HG02759 (cell line): ENCODE results near the gene SPRR4.

ENCODE experiments used
- ATAC-seq: cut with Tn5 transposase; IDR thresholded peaks from one replicate; pipeline ENCODE4 v1.9.1; 2021; ENCODE audit warnings: mild to moderate bottlenecking, moderate library complexity; ENCODE audit not compliant: unreplicated experiment

Gene SPRR4, protein sequence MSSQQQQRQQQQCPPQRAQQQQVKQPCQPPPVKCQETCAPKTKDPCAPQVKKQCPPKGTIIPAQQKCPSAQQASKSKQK

DNA sequence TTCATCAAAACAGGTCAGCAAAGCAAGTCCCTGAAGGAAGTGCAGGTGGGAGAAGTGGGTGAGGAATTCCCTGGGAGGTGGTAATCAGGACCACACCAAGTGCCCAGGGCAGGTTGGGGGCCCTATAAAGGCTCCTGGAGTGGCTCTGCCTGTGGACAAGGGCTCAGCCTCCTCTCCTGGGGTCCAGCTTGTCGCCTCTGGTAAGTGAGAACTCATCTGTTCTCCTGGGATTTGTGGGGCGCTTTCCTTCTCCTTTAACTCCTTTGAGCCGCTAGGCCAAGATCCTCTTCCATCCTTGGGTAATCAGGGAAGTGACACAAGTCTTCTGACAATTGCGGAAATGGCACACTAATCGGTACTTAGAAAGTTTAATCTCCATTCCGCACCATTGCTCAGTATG is at the start of gene SPRR4:
Gene SPRR4, plus strand, starts transcription at position 154 of the 400 bp plus-strand sequence. CDS start 1,243 bp downstream, outside the sequence.
- ATAC-seq, result no peak

DNA sequence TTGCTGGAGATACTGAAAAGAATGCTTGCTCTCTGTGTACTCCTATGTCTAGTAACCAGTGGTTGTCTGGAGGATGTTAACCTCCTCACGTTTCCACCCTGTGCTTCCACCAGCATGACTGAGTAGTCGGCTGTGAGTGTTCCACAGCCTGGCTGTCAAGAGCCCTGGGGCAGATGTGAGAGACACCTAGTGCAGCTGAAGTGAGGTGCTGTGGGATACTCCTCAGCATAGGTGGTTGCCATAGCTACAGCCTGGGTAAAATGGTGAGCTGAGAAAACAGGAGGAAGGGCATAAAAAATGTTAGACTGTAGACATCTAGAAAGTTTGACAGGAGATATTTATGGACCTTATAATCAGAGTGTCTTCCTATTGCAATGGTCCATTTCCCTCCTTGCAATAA is 46.3 kb upstream of the SPRR4 start:
- no peak for ATAC-seq

DNA sequence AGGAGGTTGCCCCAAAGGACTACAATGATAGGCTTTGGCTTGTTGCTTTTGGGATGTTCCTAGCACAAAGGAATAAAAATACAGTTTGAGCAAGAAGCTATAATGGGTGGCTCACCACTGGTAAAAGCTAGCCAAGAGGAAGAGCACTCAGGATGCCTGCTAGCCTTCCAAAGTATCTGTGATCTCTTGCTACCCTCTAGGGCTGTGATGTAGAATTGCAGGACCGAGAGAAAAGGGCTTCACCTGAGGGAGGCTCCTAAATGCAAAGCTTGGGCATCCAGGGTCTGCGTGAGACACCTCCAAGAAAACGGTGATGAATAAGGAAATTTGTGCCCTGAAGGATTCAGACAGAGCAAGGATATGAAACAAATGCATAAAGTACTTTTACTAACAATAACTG is 44.4 kb upstream of the SPRR4 start:
- no peak for ATAC-seq

DNA sequence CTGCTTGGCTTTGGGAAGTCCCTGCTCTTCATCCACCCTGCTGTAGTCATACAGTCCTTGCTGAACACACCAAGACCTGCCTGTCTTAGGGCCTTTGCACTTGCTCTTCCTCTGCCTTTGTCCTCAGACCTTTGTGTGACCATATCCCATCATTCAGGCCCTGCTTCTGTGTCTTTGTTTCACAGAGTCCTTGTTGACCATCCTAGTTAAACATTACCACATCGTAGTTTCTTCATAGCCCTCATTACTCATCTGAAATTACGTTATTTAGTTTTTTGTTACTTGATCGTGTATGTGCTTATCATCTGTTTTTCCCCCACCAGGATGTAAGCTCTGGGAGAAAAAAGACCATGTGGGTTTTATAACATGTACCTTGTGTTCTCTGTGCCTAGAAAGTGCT is 41.8 kb upstream of the SPRR4 start:
- no peak for ATAC-seq

DNA sequence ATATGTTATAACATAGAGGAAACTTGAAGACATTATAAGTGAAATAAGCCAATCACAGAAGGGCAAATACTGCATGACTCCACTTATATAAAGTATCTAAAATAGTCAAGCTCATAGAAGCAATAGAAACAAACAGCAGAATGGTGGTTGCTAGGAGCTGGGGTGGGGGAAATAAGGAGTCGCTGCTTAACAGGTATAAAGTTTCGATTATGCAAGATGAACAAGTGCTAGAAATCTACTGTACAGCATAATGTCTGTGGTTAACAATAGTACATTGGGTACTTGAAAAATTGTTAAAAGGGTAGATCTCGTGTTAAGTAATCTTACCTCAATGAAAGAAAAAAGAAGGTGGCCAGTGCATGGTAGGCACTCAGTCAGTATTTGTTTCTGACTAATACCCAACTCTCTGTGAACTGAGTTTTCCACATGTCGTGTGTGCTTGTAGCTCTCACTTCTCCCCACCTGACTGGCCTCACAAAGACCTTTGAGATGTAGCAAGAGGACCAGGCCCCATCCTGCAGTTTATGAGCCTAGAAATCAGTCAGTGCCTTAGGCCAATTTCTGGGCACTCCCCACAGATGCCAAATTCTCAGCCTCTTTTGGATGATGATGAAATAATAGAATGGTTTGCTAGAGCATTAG is 38.2 kb upstream of the SPRR4 start:
- ATAC-seq, result no peak

DNA sequence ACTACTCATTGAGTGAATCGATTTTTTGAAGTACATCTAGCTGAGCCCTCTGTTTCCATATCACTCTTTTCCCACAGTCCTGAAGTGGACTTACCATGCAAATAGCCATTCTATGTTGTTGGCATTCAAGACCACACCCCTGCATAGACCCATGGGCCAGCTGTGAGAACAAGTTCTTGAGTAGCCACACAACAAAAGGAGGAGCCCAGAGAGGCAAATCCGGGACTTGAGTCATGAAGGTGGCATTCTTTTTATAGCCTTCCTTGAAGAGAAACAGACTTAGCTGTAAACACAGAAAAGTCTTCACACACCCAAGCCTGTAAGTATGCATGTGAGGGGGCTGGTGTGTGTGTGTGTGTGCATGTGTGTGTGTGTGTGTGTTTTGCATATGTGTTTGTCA is 37.3 kb upstream of the SPRR4 start:
- ATAC-seq, result no peak

DNA sequence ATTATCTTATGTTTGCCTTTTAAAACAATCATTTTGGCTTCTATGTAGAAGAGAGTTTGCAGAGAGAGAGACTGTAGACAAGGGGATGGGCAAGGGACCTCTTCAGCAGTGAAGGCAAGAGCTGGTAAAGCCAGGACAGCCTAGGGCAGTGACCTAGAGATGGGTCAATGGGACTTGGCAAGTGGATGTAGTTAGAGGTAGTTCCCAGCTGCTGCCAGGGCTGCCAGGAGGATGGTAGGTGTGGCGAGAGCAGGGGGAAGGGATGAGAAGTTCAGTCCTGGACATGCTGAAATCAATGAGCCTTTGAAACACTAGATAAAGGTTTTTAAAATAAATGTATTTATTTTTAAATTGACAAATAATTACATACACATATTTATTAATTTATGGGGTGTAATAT is 29.8 kb upstream of the SPRR4 start:
- ATAC-seq, result no peak

DNA sequence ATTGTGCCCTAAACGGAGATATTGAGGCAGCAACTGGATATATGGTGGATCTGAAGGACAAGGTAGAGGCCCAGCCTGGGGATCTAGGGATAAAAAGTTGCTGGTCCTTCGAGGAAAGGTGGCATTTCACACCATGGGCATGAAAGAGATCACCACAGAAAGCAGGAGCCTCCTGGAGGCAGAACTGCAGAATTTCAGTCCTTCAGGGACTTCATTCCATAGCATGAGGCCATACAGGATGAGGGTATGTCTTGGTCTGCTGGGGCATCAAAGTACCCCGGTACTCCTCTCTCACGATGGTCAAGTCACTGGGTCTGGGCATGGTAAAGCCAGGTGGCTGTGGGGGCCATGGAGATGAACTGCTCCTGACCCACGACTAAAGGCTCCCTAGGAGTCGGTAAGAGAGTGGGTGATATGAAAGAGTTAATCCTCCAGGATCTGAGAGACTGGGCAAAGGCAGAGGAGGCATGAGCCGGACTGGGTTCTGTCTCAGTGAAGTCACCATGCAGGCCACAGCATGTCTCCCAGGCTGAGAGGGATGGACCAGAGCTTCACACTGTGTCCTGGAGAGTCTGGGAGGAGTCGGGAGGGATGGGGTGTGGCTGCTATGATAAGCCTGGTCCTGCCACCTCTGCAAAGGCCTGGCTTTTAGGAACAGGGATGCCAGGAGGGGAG is 29.3 kb upstream of the SPRR4 start:
- ATAC-seq, result no peak

DNA sequence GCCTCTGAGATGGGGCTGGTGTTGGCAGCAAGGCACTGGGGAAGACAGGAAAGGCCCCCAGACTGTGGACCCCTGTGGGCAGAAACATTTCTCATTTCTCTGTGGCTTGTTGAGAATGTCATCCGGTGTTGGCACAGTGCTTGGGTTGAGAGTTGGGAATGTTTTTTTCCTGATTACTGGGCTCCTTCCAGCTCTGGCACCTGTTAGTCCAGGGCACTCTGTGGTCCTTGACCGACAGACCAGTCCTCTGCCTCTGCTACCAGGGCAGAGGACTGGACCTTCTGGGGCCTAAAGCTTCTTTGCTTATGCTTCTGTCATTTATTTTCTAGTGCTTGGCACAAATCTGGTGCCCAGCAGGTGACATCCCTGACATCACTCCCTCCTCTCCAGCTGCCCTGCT is 28.3 kb upstream of the SPRR4 start:
- no peak for ATAC-seq

DNA sequence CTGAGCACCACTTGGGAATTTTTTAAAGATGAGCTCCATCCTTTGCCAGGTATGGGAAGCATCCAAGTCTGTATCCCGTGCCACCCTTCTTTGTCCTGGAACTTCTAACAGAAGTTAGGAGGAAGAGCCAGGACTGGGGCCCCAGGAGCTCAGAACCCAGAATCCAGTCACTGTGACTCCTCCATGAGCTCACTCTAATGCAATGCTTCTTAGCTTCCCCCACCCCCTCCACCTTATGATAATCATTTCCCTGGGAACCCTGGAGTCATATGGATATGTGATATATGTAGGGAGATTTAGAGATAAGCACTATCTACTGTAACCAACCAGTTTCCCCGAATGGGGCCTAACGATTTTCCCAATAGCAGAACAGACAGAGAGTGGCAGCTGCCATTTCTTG is 24.2 kb upstream of the SPRR4 start:
- no peak for ATAC-seq

DNA sequence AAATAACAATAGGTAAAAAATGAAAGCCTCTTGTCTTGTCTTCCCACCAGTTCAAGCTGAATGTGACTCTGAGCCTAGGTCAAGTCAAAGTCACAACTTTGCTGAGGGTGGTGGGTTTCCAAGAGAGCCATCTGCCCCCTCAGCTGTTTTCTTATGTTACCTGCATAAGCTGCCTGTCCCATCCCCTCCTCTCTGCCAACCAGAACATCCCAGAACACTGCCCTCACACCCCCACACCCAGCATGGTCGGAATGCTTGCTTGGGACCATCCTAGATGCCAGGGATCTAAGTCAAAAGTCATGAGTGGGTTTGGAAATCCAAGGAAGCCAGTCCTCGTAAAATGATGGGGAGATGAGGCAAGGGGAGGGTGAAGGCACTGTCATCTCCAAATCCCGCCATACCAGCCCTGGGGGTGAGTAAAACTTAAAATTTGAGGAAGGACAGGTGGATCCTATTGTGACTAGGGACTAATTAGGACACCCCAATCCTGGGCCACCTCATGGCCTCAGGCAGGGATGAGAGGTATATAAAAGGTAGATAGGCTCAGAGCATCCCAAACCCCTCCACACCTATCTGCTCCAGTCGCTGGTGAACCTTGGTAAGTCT is 23.7 kb upstream of the SPRR4 start, which contains the start of gene SPRR5:
Gene SPRR5, plus strand, starts transcription at position 556 of the 606 bp plus-strand sequence. CDS start 1,349 bp downstream, outside the sequence.
- ATAC-seq, result no peak

DNA sequence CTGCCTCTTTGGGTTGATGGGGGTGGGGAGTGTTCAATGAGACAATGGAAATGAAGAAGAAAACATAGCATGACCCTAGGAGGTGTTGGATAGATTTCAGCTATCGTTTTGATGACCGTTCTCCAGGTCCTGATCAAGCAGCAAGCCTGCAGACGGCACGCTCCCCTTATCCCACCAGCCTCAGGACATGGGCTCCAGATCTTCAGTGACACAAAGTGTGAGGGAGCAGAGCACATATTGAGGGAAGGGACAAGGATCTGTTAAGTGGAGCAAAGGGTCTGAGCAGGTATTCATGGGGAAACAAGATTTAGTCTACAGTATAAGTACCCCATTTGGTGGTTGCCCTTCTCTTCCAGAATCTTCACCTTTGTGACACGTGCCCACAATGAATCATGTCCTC is 18.7 kb upstream of the SPRR4 start:
- no peak for ATAC-seq

DNA sequence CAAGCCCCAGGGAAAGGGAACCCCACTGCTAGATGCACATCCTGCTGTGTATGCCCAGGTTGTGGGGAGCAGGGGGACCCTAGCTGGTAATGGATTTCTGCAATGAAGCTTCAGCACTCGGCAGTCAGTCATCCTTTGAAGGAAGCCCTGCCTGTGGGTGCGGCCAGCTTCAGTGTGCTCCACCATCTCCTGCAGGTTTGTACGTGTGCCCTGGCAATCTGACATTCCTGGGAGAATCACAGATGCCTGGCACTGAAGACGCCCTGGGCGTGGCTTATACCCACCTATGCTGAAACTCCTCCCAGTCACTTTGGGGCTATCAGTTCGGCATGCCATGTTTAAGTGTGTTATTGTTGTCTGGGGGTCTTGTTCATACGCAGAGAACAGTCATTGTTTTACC is 16.7 kb upstream of the SPRR4 start:
- ATAC-seq, result no peak

DNA sequence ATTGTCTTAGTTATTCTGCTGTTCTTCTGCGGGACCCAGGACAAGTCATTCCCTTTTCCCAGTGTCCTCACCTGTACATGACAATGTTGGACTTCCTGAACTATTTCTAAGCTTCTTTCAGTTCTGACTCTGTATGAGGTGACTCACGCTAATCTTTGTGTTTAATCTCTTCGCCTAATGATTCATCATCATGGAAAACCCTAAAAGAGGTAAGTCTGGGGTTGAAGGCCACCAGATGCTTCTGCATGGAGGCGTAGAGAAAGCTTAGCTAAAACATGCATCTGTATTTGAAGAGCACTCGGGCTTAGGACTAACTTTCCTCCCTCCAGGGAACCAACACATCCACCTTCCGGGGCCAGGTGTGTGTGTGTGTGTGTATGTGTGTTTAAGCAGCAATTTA is 16.0 kb upstream of the SPRR4 start:
- no peak for ATAC-seq

DNA sequence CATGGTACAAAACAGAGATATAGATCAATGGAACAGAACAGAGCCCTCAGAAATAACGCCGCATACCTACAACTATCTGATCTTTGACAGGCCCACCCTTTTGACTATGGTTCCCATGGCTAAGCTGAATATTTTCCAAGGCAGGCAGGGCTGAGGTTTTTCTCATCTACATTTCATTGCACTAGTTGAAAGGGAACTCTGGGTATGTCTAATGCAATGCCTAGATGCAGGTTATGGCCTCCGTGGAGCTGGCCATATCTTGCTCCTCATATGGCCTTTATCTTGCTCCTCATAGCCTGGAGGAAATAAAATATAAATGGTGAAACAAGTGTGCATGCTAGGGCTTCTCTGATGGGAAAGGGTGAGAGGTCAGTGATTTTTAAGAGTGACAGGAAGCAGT is 12.9 kb upstream of the SPRR4 start:
- no peak for ATAC-seq

DNA sequence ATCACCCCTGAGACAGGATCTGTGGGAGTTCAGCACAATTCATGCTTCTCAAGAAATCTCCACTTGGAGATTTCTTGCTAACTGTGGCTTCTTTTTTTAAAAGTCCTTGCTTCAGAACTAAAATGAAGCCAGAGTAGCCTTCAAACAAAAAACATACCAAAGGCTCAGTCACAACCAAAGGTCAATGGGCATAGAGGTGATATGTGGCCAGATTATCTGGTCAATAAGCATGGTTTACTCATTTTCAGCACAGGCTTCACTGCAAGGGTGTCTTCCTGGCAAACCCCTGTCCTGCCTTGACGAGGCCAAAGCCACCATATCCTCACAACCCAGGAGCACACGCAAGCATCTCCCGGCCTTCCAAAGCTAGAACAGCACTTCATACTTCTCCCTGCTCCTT is 11.2 kb upstream of the SPRR4 start:
- no peak for ATAC-seq

DNA sequence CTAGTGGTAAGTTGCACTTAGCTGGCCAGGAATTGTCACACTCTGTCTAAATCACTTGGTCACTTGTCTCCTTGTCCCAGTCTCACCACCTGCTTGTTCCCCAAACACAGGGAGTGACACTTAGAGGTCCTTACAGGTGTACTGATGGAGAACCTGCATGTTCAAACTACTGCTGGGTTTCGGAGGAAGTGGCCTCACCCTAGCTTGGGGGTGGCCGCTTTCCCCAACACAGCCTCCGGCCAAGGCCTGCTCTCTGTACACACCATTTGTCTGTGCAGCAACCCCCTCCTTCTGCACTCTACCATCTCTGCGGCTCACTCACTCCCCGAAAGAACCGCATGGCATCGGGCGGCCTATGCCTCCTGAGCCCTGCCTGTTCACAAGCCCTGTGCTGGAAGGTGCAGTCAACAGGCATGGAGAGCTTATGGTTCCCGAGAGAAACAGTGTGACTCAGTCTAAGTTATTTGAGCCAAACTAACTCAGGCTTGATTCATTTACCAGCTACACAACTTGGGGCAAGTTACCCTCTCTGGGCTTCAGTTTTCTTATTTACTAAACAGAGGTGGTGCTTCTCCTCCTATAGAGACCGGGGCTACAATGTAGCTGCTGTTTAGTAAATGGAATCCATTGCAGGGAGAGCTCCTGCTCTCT is 10.5 kb upstream of the SPRR4 start:
- ATAC-seq, result no peak

DNA sequence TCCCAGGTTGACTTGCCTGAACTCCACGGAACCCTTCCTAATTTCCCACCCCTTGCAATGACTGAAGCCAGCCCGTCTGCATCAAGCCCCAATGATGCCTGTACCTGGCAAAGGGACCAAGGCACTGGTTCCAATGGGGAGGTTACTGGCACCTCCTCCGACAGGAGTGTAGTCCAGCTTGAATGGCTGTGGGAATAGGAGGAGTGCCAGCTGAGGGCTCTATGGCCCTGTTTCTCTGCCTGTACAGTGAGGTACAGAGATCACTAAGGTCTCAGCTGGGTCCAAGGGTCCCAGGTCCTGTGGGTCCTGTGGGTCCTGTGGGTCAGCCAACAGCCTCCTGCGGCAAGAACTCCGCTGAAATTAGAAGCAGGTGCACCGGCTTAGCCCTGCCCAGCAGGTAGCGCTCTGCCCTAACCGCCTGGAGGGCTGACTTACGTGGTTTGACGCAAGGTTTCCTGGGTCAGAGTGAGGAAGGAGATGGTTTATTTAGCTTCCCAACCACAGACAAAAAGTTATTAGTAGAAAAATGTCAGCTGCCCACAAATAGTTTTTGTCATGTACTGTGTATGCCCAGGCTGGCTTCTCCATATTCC is 9.9 kb upstream of the SPRR4 start:
- ATAC-seq, result no peak

DNA sequence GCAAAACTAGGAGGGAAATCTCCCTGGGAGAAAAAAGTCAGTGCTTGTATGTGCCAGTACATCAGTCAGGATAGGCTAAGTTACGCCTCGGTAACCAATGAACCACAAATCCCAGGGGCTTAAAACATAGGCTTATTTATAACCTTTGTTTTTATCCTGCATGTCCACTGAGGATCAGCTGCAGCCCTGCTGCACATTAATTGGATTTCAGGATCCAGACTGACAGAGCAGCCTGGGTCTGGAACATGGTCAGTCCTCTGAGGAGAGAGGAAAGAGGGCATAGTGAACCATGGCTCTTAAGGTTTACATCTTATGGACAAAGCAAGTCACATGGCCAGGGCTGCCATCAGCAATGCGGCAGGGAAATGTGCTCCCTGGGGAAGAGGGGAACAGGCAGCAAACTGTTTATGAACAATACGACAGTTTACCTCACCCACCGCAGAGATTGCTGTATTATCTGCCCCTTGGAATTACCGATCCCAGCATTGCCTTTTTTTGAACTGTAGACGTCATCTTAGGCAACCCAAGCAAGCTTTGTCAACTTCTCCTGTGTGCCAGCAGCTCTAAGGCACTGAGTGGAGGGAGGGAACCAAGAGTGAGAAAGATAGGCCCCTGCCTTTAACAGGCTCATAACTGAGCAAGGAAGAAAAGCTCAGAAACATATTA is 9.1 kb upstream of the SPRR4 start:
- no peak for ATAC-seq

DNA sequence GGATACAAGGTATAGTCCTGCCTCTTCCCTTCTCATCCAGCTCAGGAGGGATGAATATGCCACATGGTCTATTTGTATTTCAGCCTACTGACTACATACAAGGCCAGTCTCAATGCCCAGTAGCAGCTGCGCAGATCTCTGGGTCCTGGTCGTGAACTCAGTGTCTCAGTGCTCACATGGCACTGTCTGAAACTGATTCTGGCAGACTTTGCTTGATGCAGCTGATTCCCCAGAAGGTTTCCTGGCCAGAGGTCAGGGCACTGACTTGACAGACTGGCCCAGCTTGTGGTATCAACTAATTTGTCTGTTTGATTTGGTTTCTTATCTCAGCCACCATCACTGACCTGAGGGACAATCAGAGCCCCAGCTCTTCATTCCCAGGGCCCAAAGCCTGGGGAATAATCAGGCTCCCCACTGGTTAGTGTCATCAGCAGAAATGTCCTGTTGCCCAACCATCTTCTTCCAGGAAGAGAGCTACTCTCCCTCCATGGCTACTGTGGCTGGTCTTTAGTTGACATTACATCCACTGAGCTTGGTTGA is 7.5 kb upstream of the SPRR4 start:
- no peak for ATAC-seq
